Measurements from ENCODE around the gene NAXE.
"Not testable (repeated sequence)": the region's sequence is repeated elsewhere in the genome, so short reads cannot be mapped to it uniquely, and the experiment has no call there.

The NAXE gene

GRCh38 chr1:156571261-156571852 lies 20.2 kb upstream of the NAXE start:
- DNase-seq (ENCODE audit: low read depth): peak; percentile 89

GRCh38 chr1:156571919-156572662 lies 19.5 kb upstream of the NAXE start, which contains the start of gene IQGAP3:
IQGAP3 (minus strand) TSS chr1:156572565; CDS start chr1:156572529, 36 bp downstream.
- peak; percentile 82 for DNase-seq (ENCODE audit: low read depth)

- DNase-seq (ENCODE audit: low read depth): no peak
These were observed 18.9 kb upstream of the NAXE start for GRCh38 chr1:156572663-156573018.

- no peak for DNase-seq (ENCODE audit: low read depth)
These were observed 17.4 kb upstream of the NAXE start for GRCh38 chr1:156574039-156574633.

- no peak for DNase-seq (ENCODE audit: low read depth)
These were observed 14.0 kb upstream of the NAXE start for GRCh38 chr1:156577550-156577949.

GRCh38 chr1:156578055-156578454 lies 13.5 kb upstream of the NAXE start:
- DNase-seq (ENCODE audit: low read depth): no peak

GRCh38 chr1:156579472-156579871 lies 12.1 kb upstream of the NAXE start, which contains the start of gene TTC24:
TTC24 (plus strand) TSS chr1:156579723; CDS start chr1:156581365, 1,642 bp downstream.
- no peak for DNase-seq (ENCODE audit: low read depth)

GRCh38 chr1:156581661-156582387 lies 9.8 kb upstream of the NAXE start:
- DNase-seq (ENCODE audit: low read depth): no peak

GRCh38 chr1:156582388-156583017 lies 9.1 kb upstream of the NAXE start:
- DNase-seq (ENCODE audit: low read depth): no peak

- peak; percentile 86 for DNase-seq (ENCODE audit: low read depth)
These were observed 7.6 kb upstream of the NAXE start for GRCh38 chr1:156583821-156584622.

GRCh38 chr1:156584813-156585212 lies 6.8 kb upstream of the NAXE start:
- DNase-seq (ENCODE audit: low read depth): no peak

GRCh38 chr1:156586323-156586722 lies 5.3 kb upstream of the NAXE start:
- no peak for DNase-seq (ENCODE audit: low read depth)

GRCh38 chr1:156586892-156587477 lies 4.6 kb upstream of the NAXE start:
- DNase-seq (ENCODE audit: low read depth): no peak

- DNase-seq (ENCODE audit: low read depth): not testable (repeated sequence)
These were observed 3.6 kb upstream of the NAXE start for GRCh38 chr1:156587927-156588326.

- no peak for DNase-seq (ENCODE audit: low read depth)
These were observed 2.0 kb upstream of the NAXE start for GRCh38 chr1:156589546-156589945.

GRCh38 chr1:156590326-156591180 lies 1.0 kb upstream of the NAXE start:
- DNase-seq (ENCODE audit: low read depth): no peak

- DNase-seq (ENCODE audit: low read depth): no peak
These were observed 470 bp upstream of the NAXE start for GRCh38 chr1:156591181-156591431.

GRCh38 chr1:156592158-156592909 lies 758 bp downstream of the NAXE start:
- no peak for DNase-seq (ENCODE audit: low read depth)

- DNase-seq (ENCODE audit: low read depth): no peak
These were observed 1.5 kb downstream of the NAXE start for GRCh38 chr1:156592910-156593660.
